ENCODE measurements around the gene FSTL4.

- TF ChIP-seq CTCF (conservative IDR thresholded peaks at IDR 0.05) = peak; percentile 60
- no peak for TF ChIP-seq EZH2 (IDR thresholded peaks at IDR 0.05; ENCODE audit: low read depth)
Observed at GRCh38 chr5:133287500-133287899, 324.8 kb downstream of the FSTL4 start.
